Measurements from ENCODE around the gene SH3RF2.
A peak's percentile ranks its signal among the peaks of the same experiment; 100 is the strongest.

The SH3RF2 gene

DNA sequence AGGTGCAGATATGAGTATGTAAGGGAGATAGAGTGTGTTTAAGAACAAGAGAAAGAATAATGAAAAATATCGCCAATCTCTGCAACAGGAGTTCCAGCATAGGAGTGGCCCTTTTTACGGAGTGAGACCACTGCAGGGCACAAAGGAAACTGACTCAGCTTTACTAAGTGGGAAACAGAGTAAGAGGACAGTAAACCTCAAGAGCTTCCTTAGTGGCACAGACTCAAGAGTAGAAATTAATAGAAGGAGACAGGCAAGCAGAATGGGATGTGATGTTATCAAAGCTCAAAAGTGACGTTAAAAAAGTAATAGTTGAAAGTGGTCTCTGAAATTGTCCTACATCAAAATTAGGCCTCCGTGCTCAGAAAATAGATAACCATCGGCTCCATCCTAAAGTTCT lies 2.1 kb upstream of the SH3RF2 start:
- H4K12ac ChIP-seq (ENCODE audit: low read depth, low read length), result no peak overlapping the region
- WGBS (ENCODE audit: extremely low coverage, insufficient coverage, insufficient read length), result no CpG with 5 or more reads among the region's 5 CpGs
- H3K23ac ChIP-seq (ENCODE audit: low read length), result no peak overlapping the region
- no peak overlapping the region for H4K8ac ChIP-seq (ENCODE audit: low read depth, low read length)
- H2AFZ ChIP-seq (ENCODE audit: insufficient read depth, low read length, poor library complexity), result no peak overlapping the region
- no peak overlapping the region for H2BK12ac ChIP-seq (ENCODE audit: low read length)
- no peaks in the 10 kb centered on the region for H3K27me3 ChIP-seq (ENCODE audit: insufficient read depth, low read length)
- no peak for DNase-seq
- H3K36me3 ChIP-seq (ENCODE audit: control insufficient read depth in 1 of 2, insufficient read depth in 2 of 2, low read length in 2 of 2), result no peaks in the 10 kb centered on the region
- H3K14ac ChIP-seq (ENCODE audit: low read length), result no peak overlapping the region
- peaks cover 22 to 23% of the 10 kb centered on the region in 2 experiments for H3K4me1 ChIP-seq (ENCODE audit: control insufficient read depth in 1 of 2, insufficient read depth in 2 of 2, low read length in 2 of 2)
- H3K4ac ChIP-seq (ENCODE audit: low read depth, low read length), result no peak overlapping the region
- H3K79me2 ChIP-seq (ENCODE audit: control insufficient read depth, insufficient read depth, low read length, poor library complexity), result peaks cover 2% of the 10 kb centered on the region
- H2AK5ac ChIP-seq (ENCODE audit: low read length), result no peak overlapping the region
- H3K27ac ChIP-seq (ENCODE audit: low read depth, low read length), result no peak overlapping the region
- peaks cover 8% of the 10 kb centered on the region for H3K79me1 ChIP-seq (ENCODE audit: low read length)
- no peak overlapping the region for H2BK5ac ChIP-seq (ENCODE audit: low read depth, low read length, poor library complexity)
- H3K9me3 ChIP-seq (ENCODE audit: insufficient read depth, low read depth, low read length), result no peaks in the 10 kb centered on the region
- H3K4me2 ChIP-seq (ENCODE audit: low read length), result no peak overlapping the region
- no peak overlapping the region for H2BK120ac ChIP-seq (ENCODE audit: insufficient read depth, low read length, poor library complexity)
- H3K18ac ChIP-seq (ENCODE audit: low read length), result no peak overlapping the region
- no peak overlapping the region for H4K91ac ChIP-seq (ENCODE audit: low read depth, low read length)
- no peak overlapping the region for H3K9ac ChIP-seq (ENCODE audit: low read length)
- H3K4me3 ChIP-seq (ENCODE audit: low read depth, low read length), result no peak overlapping the region

DNA sequence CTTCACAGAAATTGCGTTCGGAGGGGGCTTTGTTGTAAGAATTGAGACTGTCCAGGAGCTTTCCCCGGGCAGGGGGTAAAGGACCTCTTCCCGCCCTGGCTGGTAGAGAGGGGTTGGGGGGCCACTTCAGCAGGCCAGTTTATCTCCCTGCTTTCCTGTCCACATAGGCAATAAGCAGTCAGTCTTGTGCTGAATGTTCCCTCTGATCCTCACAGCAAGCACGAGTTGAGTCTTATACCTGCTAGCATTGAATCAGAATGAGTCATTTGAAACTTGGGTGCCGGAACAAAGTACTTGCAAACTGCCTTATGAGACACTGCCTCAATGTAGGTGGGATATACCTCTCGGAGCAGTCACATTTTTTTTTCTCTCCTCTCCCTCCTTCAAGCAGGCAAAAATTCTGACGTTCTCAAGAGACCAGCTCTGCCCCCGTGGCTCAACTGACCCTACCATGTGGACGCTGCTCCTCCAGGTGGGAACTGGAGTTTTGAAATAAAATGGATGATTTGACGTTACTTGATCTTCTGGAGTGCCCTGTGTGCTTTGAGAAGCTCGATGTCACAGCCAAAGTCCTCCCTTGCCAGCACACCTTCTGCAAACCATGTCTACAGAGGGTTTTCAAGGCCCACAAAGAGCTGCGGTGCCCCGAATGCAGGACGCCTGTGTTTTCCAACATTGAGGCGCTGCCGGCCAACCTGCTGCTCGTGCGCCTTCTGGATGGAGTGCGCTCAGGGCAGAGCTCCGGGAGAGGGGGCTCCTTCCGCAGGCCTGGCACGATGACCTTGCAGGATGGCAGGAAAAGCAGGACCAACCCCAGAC lies 1.3 kb downstream of the SH3RF2 start:
- H2BK120ac ChIP-seq (ENCODE audit: insufficient read depth, low read length, poor library complexity), result peak overlapping the region; percentile 72
- no peaks in the 10 kb centered on the region for H3K27me3 ChIP-seq (ENCODE audit: insufficient read depth, low read length)
- no peak overlapping the region for H3K18ac ChIP-seq (ENCODE audit: low read length)
- H2AFZ ChIP-seq (ENCODE audit: insufficient read depth, low read length, poor library complexity), result no peak overlapping the region
- no peak overlapping the region for H3K4me3 ChIP-seq (ENCODE audit: low read depth, low read length)
- H4K12ac ChIP-seq (ENCODE audit: low read depth, low read length), result no peak overlapping the region
- H2AK5ac ChIP-seq (ENCODE audit: low read length), result peak overlapping the region; percentile 3
- no peak overlapping the region for H3K4ac ChIP-seq (ENCODE audit: low read depth, low read length)
- H3K27ac ChIP-seq (ENCODE audit: low read depth, low read length), result peak overlapping the region; percentile 92
- no CpG with 5 or more reads among the region's 23 CpGs for WGBS (ENCODE audit: extremely low coverage, insufficient coverage, insufficient read length)
- H3K23ac ChIP-seq (ENCODE audit: low read length), result no peak overlapping the region
- H3K4me2 ChIP-seq (ENCODE audit: low read length), result peak overlapping the region; percentile 83
- peak overlapping the region; percentile 70 for H2BK12ac ChIP-seq (ENCODE audit: low read length)
- H3K9ac ChIP-seq (ENCODE audit: low read length), result no peak overlapping the region
- H3K79me2 ChIP-seq (ENCODE audit: control insufficient read depth, insufficient read depth, low read length, poor library complexity), result peaks cover 2% of the 10 kb centered on the region
- H3K36me3 ChIP-seq (ENCODE audit: control insufficient read depth in 1 of 2, insufficient read depth in 2 of 2, low read length in 2 of 2), result no peaks in the 10 kb centered on the region
- DNase-seq, result peak in 1 of 2 donors; percentile 47
- H4K8ac ChIP-seq (ENCODE audit: low read depth, low read length), result peak overlapping the region; percentile 69
- peak overlapping the region; percentile 62 for H3K14ac ChIP-seq (ENCODE audit: low read length)
- no peaks in the 10 kb centered on the region for H3K9me3 ChIP-seq (ENCODE audit: insufficient read depth, low read depth, low read length)
- H3K79me1 ChIP-seq (ENCODE audit: low read length), result peaks cover 8% of the 10 kb centered on the region
- peaks cover 23 to 25% of the 10 kb centered on the region in 2 experiments for H3K4me1 ChIP-seq (ENCODE audit: control insufficient read depth in 1 of 2, insufficient read depth in 2 of 2, low read length in 2 of 2)
- H4K91ac ChIP-seq (ENCODE audit: low read depth, low read length), result peak overlapping the region; percentile 38
- peak overlapping the region; percentile 74 for H2BK5ac ChIP-seq (ENCODE audit: low read depth, low read length, poor library complexity)

- Histone ChIP-seq H3K18ac (ENCODE audit: low read length) (no peak overlapping the region), H3K4me3 (ENCODE audit: low read depth, low read length) (no peak overlapping the region), H3K79me2 (ENCODE audit: control insufficient read depth, insufficient read depth, low read length, poor library complexity) (peaks cover 2% of the 10 kb centered on the region), H2BK5ac (ENCODE audit: low read depth, low read length, poor library complexity) (no peak overlapping the region), H3K79me1 (ENCODE audit: low read length) (peaks cover 8% of the 10 kb centered on the region), H2BK120ac (ENCODE audit: insufficient read depth, low read length, poor library complexity) (no peak overlapping the region), H3K14ac (ENCODE audit: low read length) (no peak overlapping the region), H3K4ac (ENCODE audit: low read depth, low read length) (no peak overlapping the region), H2BK12ac (ENCODE audit: low read length) (no peak overlapping the region), H3K27ac (ENCODE audit: low read depth, low read length) (no peak overlapping the region), H3K4me2 (ENCODE audit: low read length) (no peak overlapping the region), H3K36me3 (ENCODE audit: control insufficient read depth in 1 of 2, insufficient read depth in 2 of 2, low read length in 2 of 2) (no peaks in the 10 kb centered on the region), H3K9me3 (ENCODE audit: insufficient read depth, low read depth, low read length) (no peaks in the 10 kb centered on the region), H3K9ac (ENCODE audit: low read length) (no peak overlapping the region), H4K12ac (ENCODE audit: low read depth, low read length) (no peak overlapping the region), H3K27me3 (ENCODE audit: insufficient read depth, low read length) (no peaks in the 10 kb centered on the region), H2AFZ (ENCODE audit: insufficient read depth, low read length, poor library complexity) (no peak overlapping the region), H4K91ac (ENCODE audit: low read depth, low read length) (no peak overlapping the region), H4K8ac (ENCODE audit: low read depth, low read length) (no peak overlapping the region), H3K4me1 (ENCODE audit: control insufficient read depth in 1 of 2, insufficient read depth in 2 of 2, low read length in 2 of 2) (peaks cover 20 to 25% of the 10 kb centered on the region in 2 experiments), H3K23ac (ENCODE audit: low read length) (no peak overlapping the region), H2AK5ac (ENCODE audit: low read length) (no peak overlapping the region)
- DNase-seq, result peak; percentile 57 to 69
- WGBS (ENCODE audit: extremely low coverage, insufficient coverage, insufficient read length), result no CpG with 5 or more reads among the region's 11 CpGs
These were observed 2.6 kb downstream of the SH3RF2 start for GRCh38 chr5:145938776-145939539.

GRCh38 chr5:145939540-145940065 lies 3.2 kb downstream of the SH3RF2 start:
- peaks cover 2% of the 10 kb centered on the region for H3K79me2 ChIP-seq (ENCODE audit: control insufficient read depth, insufficient read depth, low read length, poor library complexity)
- no peak overlapping the region for H2AK5ac ChIP-seq (ENCODE audit: low read length)
- no peak overlapping the region for H3K4me3 ChIP-seq (ENCODE audit: low read depth, low read length)
- H2BK12ac ChIP-seq (ENCODE audit: low read length), result no peak overlapping the region
- DNase-seq, result peak; percentile 26 to 59
- peaks cover 8% of the 10 kb centered on the region for H3K79me1 ChIP-seq (ENCODE audit: low read length)
- H3K4ac ChIP-seq (ENCODE audit: low read depth, low read length), result no peak overlapping the region
- H3K18ac ChIP-seq (ENCODE audit: low read length), result no peak overlapping the region
- H3K9me3 ChIP-seq (ENCODE audit: insufficient read depth, low read depth, low read length), result no peaks in the 10 kb centered on the region
- no peak overlapping the region for H3K4me2 ChIP-seq (ENCODE audit: low read length)
- no peak overlapping the region for H2AFZ ChIP-seq (ENCODE audit: insufficient read depth, low read length, poor library complexity)
- no peak overlapping the region for H3K27ac ChIP-seq (ENCODE audit: low read depth, low read length)
- H4K91ac ChIP-seq (ENCODE audit: low read depth, low read length), result no peak overlapping the region
- H3K27me3 ChIP-seq (ENCODE audit: insufficient read depth, low read length), result no peaks in the 10 kb centered on the region
- no peak overlapping the region for H4K12ac ChIP-seq (ENCODE audit: low read depth, low read length)
- H3K14ac ChIP-seq (ENCODE audit: low read length), result no peak overlapping the region
- H3K23ac ChIP-seq (ENCODE audit: low read length), result no peak overlapping the region
- no peaks in the 10 kb centered on the region for H3K36me3 ChIP-seq (ENCODE audit: control insufficient read depth in 1 of 2, insufficient read depth in 2 of 2, low read length in 2 of 2)
- no peak overlapping the region for H3K9ac ChIP-seq (ENCODE audit: low read length)
- no peak overlapping the region for H2BK5ac ChIP-seq (ENCODE audit: low read depth, low read length, poor library complexity)
- H3K4me1 ChIP-seq (ENCODE audit: control insufficient read depth in 1 of 2, insufficient read depth in 2 of 2, low read length in 2 of 2), result peaks cover 20 to 25% of the 10 kb centered on the region in 2 experiments
- H4K8ac ChIP-seq (ENCODE audit: low read depth, low read length), result no peak overlapping the region
- WGBS (ENCODE audit: extremely low coverage, insufficient coverage, insufficient read length), result no CpG with 5 or more reads among the region's 4 CpGs
- no peak overlapping the region for H2BK120ac ChIP-seq (ENCODE audit: insufficient read depth, low read length, poor library complexity)
